IMR-90 (cell line): ENCODE results near the gene SRSF2. TPM values are rescaled to one million over a fixed set of nuclear protein-coding genes. Genes with fewer than 3 reads are reported as not detected.

ENCODE experiments used
- ATAC-seq: fragments of 200-7000 bp; cut with Tn5 transposase; 2 replicates; pipeline ENCODE4 v1.9.1; 2020; ENCODE audit warnings: low read depth, mild to moderate bottlenecking, moderate library complexity
- BruUV-seq: library from RNA; stranded (reverse); fragments of 400-500 nt; replicated peaks from 2 replicates; lab custom pipeline; 2021; lab: Mats Ljungman, UMichigan
- CTCF ChIA-PET: fragments of 300-600 bp; formaldehyde crosslinking; extraction: SDS; loops from one replicate; lab custom pipeline; 2021; ENCODE audit warnings: antibody characterized with exemption; lab: Yijun Ruan, JAX
- POLR2A ChIA-PET: fragments of 300-600 bp; sonication (Branson Sonifier 250); formaldehyde crosslinking; loops from one replicate; lab custom pipeline; 2022; ENCODE audit warnings: antibody characterized with exemption; ENCODE audit not compliant: unreplicated experiment; lab: Charles Lee
- DNase-seq: peaks from one replicate; pipeline ENCODE4 v3.0.0; 2013
- H2AFZ ChIP-seq: replicated peaks from 2 replicates; pipeline ENCODE3; 2013; ENCODE audit warnings: low read length, mild to moderate bottlenecking; ENCODE audit not compliant: poor library complexity
- H2AK5ac ChIP-seq: 2 replicates; pipeline ENCODE4 v1.6.1; 2013; ENCODE audit warnings: low read depth, low read length, inconsistent platforms
- H2AK9ac ChIP-seq: replicated peaks from 2 replicates; pipeline ENCODE3; 2013; ENCODE audit warnings: mild to moderate bottlenecking, low read depth, low read length, moderate library complexity; ENCODE audit not compliant: poor library complexity
- H2BK120ac ChIP-seq: 2 replicates; pipeline ENCODE4 v1.6.1; 2013; ENCODE audit warnings: low read depth, low read length, inconsistent platforms
- H2BK15ac ChIP-seq: 3 replicates; pipeline ENCODE4 v1.6.1; 2013; ENCODE audit warnings: low read depth, low read length, inconsistent platforms
- H2BK20ac ChIP-seq: 2 replicates; pipeline ENCODE4 v1.6.1; 2013; ENCODE audit warnings: low read depth, mild to moderate bottlenecking, inconsistent platforms, low read length, moderate library complexity
- H2BK5ac ChIP-seq: 2 replicates; pipeline ENCODE4 v1.6.1; 2013; ENCODE audit warnings: mild to moderate bottlenecking, low read depth, low read length, inconsistent platforms; ENCODE audit not compliant: poor library complexity, severe bottlenecking
- H3K14ac ChIP-seq: replicated peaks from 2 replicates; pipeline ENCODE4 v1.6.1; 2013; ENCODE audit warnings: low read depth, low read length, inconsistent platforms
- H3K18ac ChIP-seq: 2 replicates; pipeline ENCODE4 v1.6.1; 2013; ENCODE audit warnings: low read depth, low read length, control low read depth
- H3K23ac ChIP-seq: 2 replicates; pipeline ENCODE4 v1.6.1; 2013; ENCODE audit warnings: low read depth, low read length, inconsistent platforms
- H3K27ac ChIP-seq: 2 replicates; pipeline ENCODE4 v1.5.1; 2013; ENCODE audit warnings: mild to moderate bottlenecking, control low read depth, low read length; ENCODE audit not compliant: insufficient read depth
- H3K27me3 ChIP-seq: 2 replicates; pipeline ENCODE4 v1.6.1; 2013; ENCODE audit warnings: low read length; ENCODE audit not compliant: control insufficient read depth, insufficient read depth
- H3K36me3 ChIP-seq: 2 replicates; pipeline ENCODE4 v1.6.1; 2013; ENCODE audit warnings: low read length, mixed read lengths; ENCODE audit not compliant: control insufficient read depth, insufficient read depth
- H3K4ac ChIP-seq: 2 replicates; pipeline ENCODE4 v1.6.1; 2013; ENCODE audit warnings: low read depth, low read length, inconsistent platforms
- H3K4me1 ChIP-seq: 2 replicates; pipeline ENCODE4 v1.6.1; 2013; ENCODE audit warnings: low read length, mixed read lengths; ENCODE audit not compliant: control insufficient read depth, insufficient read depth
- H3K4me2 ChIP-seq: 2 replicates; pipeline ENCODE4 v1.6.1; 2013; ENCODE audit warnings: low read depth, mild to moderate bottlenecking, control low read depth, low read length, moderate library complexity
- H3K4me3 ChIP-seq: 2 replicates; pipeline ENCODE4 v1.5.1; 2013; ENCODE audit warnings: low read depth, mild to moderate bottlenecking, control low read depth, low read length, moderate library complexity; ENCODE audit not compliant: insufficient read depth
- H3K56ac ChIP-seq: 2 replicates; pipeline ENCODE4 v1.6.1; 2013; ENCODE audit warnings: low read length, inconsistent platforms; ENCODE audit not compliant: insufficient read depth; ENCODE audit errors: extremely low read depth
- H3K79me1 ChIP-seq, 2 experiments: 2 replicates each; pipeline ENCODE4 v1.6.1; 2013; ENCODE audit warnings: low read length in 2 of 2, inconsistent platforms in 1 of 2, low read depth in 1 of 2
- H3K9ac ChIP-seq: 2 replicates; pipeline ENCODE4 v1.6.1; 2013; ENCODE audit warnings: low read depth, low read length, control low read depth
- H3K9me1 ChIP-seq: 2 replicates; pipeline ENCODE4 v1.6.1; 2013; ENCODE audit warnings: low read length, inconsistent platforms; ENCODE audit not compliant: insufficient read depth
- H3K9me3 ChIP-seq: 2 replicates; pipeline ENCODE4 v1.6.1; 2013; ENCODE audit warnings: low read length; ENCODE audit not compliant: control insufficient read depth, insufficient read depth
- H4K20me1 ChIP-seq: 2 replicates; pipeline ENCODE4 v1.6.1; 2013; ENCODE audit warnings: low read length, inconsistent platforms; ENCODE audit not compliant: insufficient read depth
- H4K5ac ChIP-seq: 2 replicates; pipeline ENCODE4 v1.6.1; 2013; ENCODE audit warnings: mild to moderate bottlenecking, low read depth, low read length, control low read depth
- H4K8ac ChIP-seq, 2 experiments: 2 replicates each; pipeline ENCODE4 v1.6.1; 2013; ENCODE audit warnings: low read depth in 2 of 2, low read length in 2 of 2, control low read depth in 1 of 2, inconsistent platforms in 1 of 2
- H4K91ac ChIP-seq: 2 replicates; pipeline ENCODE4 v1.6.1; 2013; ENCODE audit warnings: low read depth, low read length, inconsistent platforms; ENCODE audit not compliant: insufficient read depth
- BHLHE40 ChIP-seq: fragments of 150-350 bp; IDR thresholded peaks from 2 replicates; pipeline ENCODE4 v1.6.1; 2016; ENCODE audit warnings: mild to moderate bottlenecking, low read depth, low read length
- MAZ ChIP-seq: IDR thresholded peaks from 2 replicates; pipeline ENCODE4 v1.6.1; 2012; ENCODE audit warnings: low read depth, mild to moderate bottlenecking, low read length, improper control_type of control experiment, moderate library complexity, borderline replicate concordance
- POLR2A ChIP-seq: IDR thresholded peaks from 2 replicates; pipeline ENCODE4 v1.6.1; 2012; ENCODE audit warnings: mild to moderate bottlenecking, low read depth, low read length
- RAD21 ChIP-seq: IDR thresholded peaks from 2 replicates; pipeline ENCODE4 v1.6.1; 2012; ENCODE audit warnings: low read length, improper control_type of control experiment
- SMC3 ChIP-seq: fragments of 150-350 bp; IDR thresholded peaks from 2 replicates; pipeline ENCODE4 v1.6.1; 2016; ENCODE audit warnings: low read depth, mild to moderate bottlenecking, antibody characterized with exemption, low read length, moderate library complexity
- whole genome bisulfite sequencing, 2 experiments: methylation state at CpG; one replicate each; pipeline versions ENCODE4 v1.1.5 to v1.1.7; 2013; ENCODE audit warnings: missing lambda C conversion rate in 2 of 2; ENCODE audit not compliant: insufficient read length in 1 of 2; ENCODE audit errors: extremely low coverage in 2 of 2; 5-methylcytosine and 5-hydroxymethylcytosine counted together
- dilution Hi-C: fragments of 300-500 bp; cut with HindIII; formaldehyde crosslinking; loops from one replicate; pipeline ENCODE4 v1.14.3; 2018; ENCODE audit warnings: low sequenced_read_pairs; ENCODE audit not compliant: unreplicated experiment
- in situ Hi-C: fragments of 300-500 bp; cut with MboI; formaldehyde crosslinking; loops from 3 replicates; pipeline ENCODE4 v1.14.3; 2019; ENCODE audit warnings: low sequenced_read_pairs, inconsistent platforms, mixed read lengths
- intact Hi-C: fragments of 100-400 bp; cut with micrococcal nuclease; formaldehyde crosslinking; loops from 2 replicates; pipeline ENCODE4 v1.10.0; 2022
- polyA plus RNA-seq, 3 experiments: library from polyadenylated mRNA; depleted of rRNA; stranded (reverse); fragments of >200 nt; gene quantifications; 2 replicates each; pipeline ENCODE4 v1.2.3, GENCODE V29; 2012; ENCODE audit warnings: low replicate concordance in 1 of 3
- total RNA-seq: library from RNA; depleted of rRNA; stranded (reverse); fragments of >200 nt; gene quantifications from 2 replicates; pipeline ENCODE4 v1.2.3, GENCODE V29; 2012
- TF ChIP-seq, protein P1 (sequence below): fragments of 150-350 bp; IDR thresholded peaks from 2 replicates; pipeline ENCODE4 v1.6.1; 2017; ENCODE audit warnings: mild to moderate bottlenecking, antibody characterized with exemption, low read length, low read depth
- TF ChIP-seq, protein P2 (sequence below): conservative IDR thresholded peaks from 2 replicates; pipeline ENCODE4 v1.5.1; 2012; ENCODE audit warnings: mild to moderate bottlenecking, low read depth, low read length, improper control_type of control experiment

Gene SRSF2
- total and polyA plus RNA-seq, 2 of the 4 experiments (the other 2 are of a cell fraction), result 98.0 to 296 TPM

DNA sequence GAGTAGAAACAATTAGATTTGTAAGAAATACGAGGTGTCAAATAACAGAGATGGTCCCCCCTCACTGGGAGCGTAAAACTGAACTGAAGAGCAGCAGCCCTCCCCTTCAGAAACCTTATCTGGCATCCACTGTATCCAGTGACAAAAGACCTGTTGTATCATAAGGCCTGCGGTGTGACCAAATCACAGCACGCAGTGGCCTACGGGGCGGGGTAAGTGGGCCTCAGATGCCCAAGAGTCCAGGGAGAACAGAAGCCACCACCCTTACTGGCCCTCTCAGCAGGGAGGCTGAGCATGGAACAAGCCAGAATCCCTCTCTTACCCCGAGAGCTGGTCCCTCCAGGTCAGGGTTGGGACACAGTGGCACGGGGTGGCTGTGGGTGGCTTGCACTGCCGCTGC lies 16.2 kb downstream of the SRSF2 start:
- in situ Hi-C loops (no loop called here), dilution Hi-C loops (no loop called here), intact Hi-C loops (no loop called here)
- H3K79me1 ChIP-seq, result peaks cover 37 to 71% of the 10 kb centered on the region in 2 experiments
- no peak overlapping the region for H3K14ac ChIP-seq
- POLR2A ChIA-PET, result interaction anchor here (0.5 kb wide), 1 partner anchor 32 kb away, joined by 3 read pairs; no protein-coding TSS in a partner anchor
- H2AFZ ChIP-seq, result no peak overlapping the region
- peaks cover 7% of the 10 kb centered on the region for H3K4me1 ChIP-seq
- no peak overlapping the region for H3K18ac ChIP-seq
- H3K23ac ChIP-seq, result no peak overlapping the region
- H2BK20ac ChIP-seq, result no peak overlapping the region
- no peaks in the 10 kb centered on the region for H3K9me3 ChIP-seq
- H2BK5ac ChIP-seq, result no peak overlapping the region
- H4K8ac ChIP-seq, result no peak overlapping the region
- H2AK5ac ChIP-seq, result no peak overlapping the region
- ATAC-seq (no peak), DNase-seq (no peak)
- H2BK15ac ChIP-seq, result no peak overlapping the region
- BruUV-seq, result no TSS peak
- CTCF ChIA-PET, result no interaction called here
- peaks cover 57% of the 10 kb centered on the region for H3K36me3 ChIP-seq
- no peak overlapping the region for H3K4me3 ChIP-seq
- H2BK120ac ChIP-seq, result no peak overlapping the region
- H2AK9ac ChIP-seq, result no peak overlapping the region
- H3K56ac ChIP-seq, result no peak overlapping the region
- H3K27me3 ChIP-seq, result no peaks in the 10 kb centered on the region
- WGBS, 2 experiments, result no CpG with 5 or more reads among the region's 9 CpGs
- H3K4ac ChIP-seq, result no peak overlapping the region
- peaks cover 4% of the 10 kb centered on the region for H3K9me1 ChIP-seq
- peaks cover 47% of the 10 kb centered on the region for H4K20me1 ChIP-seq
- no peak overlapping the region for H3K9ac ChIP-seq
- TF ChIP-seq POLR2A (no peak), RAD21 (no peak), BHLHE40 (no peak), MAZ (no peak), SMC3 (no peak)
- TF ChIP-seq, protein P1, sequence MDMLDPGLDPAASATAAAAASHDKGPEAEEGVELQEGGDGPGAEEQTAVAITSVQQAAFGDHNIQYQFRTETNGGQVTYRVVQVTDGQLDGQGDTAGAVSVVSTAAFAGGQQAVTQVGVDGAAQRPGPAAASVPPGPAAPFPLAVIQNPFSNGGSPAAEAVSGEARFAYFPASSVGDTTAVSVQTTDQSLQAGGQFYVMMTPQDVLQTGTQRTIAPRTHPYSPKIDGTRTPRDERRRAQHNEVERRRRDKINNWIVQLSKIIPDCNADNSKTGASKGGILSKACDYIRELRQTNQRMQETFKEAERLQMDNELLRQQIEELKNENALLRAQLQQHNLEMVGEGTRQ, result no peak
- TF ChIP-seq, protein P2, sequence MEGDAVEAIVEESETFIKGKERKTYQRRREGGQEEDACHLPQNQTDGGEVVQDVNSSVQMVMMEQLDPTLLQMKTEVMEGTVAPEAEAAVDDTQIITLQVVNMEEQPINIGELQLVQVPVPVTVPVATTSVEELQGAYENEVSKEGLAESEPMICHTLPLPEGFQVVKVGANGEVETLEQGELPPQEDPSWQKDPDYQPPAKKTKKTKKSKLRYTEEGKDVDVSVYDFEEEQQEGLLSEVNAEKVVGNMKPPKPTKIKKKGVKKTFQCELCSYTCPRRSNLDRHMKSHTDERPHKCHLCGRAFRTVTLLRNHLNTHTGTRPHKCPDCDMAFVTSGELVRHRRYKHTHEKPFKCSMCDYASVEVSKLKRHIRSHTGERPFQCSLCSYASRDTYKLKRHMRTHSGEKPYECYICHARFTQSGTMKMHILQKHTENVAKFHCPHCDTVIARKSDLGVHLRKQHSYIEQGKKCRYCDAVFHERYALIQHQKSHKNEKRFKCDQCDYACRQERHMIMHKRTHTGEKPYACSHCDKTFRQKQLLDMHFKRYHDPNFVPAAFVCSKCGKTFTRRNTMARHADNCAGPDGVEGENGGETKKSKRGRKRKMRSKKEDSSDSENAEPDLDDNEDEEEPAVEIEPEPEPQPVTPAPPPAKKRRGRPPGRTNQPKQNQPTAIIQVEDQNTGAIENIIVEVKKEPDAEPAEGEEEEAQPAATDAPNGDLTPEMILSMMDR, result no peak
- H4K91ac ChIP-seq, result no peak overlapping the region
- no peak overlapping the region for H4K5ac ChIP-seq
- H3K4me2 ChIP-seq, result no peak overlapping the region
- H3K27ac ChIP-seq, result no peak overlapping the region
